Endothelial cell of umbilical vein (primary cell): ENCODE results near the gene GDPGP1.

Experiments used
- EZH2 ChIP-seq: IDR thresholded peaks from 2 replicates; pipeline ENCODE4 v1.6.1; 2012; ENCODE audit warnings: borderline replicate concordance, low read depth, mild to moderate bottlenecking, moderate library complexity, low read length, inconsistent platforms; ENCODE audit not compliant: severe bottlenecking
- GATA2 ChIP-seq: IDR thresholded peaks from 2 replicates; pipeline ENCODE4 v1.7.0; 2011; ENCODE audit warnings: low read depth, mild to moderate bottlenecking, moderate library complexity, mixed read lengths, low read length; ENCODE audit not compliant: insufficient read length, insufficient read depth
- JUN ChIP-seq: IDR thresholded peaks from 2 replicates; pipeline ENCODE4 v1.6.1; 2011; ENCODE audit warnings: borderline replicate concordance, low read depth; ENCODE audit not compliant: insufficient read length, insufficient read depth
- MYC ChIP-seq: IDR thresholded peaks from one replicate; pipeline ENCODE4 v1.6.1; 2011; ENCODE audit warnings: mild to moderate bottlenecking, low read depth, low read length
- POLR2A ChIP-seq: IDR thresholded peaks from 2 replicates; pipeline ENCODE4 v1.6.1; 2012; ENCODE audit warnings: low read depth, mild to moderate bottlenecking, control low read depth, low read length
- POLR2AphosphoS5 ChIP-seq: IDR thresholded peaks from 2 replicates; pipeline ENCODE4 v1.6.1; 2012; ENCODE audit warnings: low read depth, mild to moderate bottlenecking, control low read depth, low read length, moderate library complexity; ENCODE audit not compliant: insufficient read depth
- TF ChIP-seq, protein P1 (sequence below), 2 donors: IDR thresholded peaks; 1 replicate in 1 of 2; 2 replicates in 1 of 2; pipeline ENCODE4 v1.5.1; 2011; ENCODE audit warnings: low read length in 2 of 2, mild to moderate bottlenecking in 2 of 2, moderate library complexity in 2 of 2, control low read depth in 1 of 2, inconsistent platforms in 1 of 2, low read depth in 1 of 2; ENCODE audit not compliant: insufficient read depth in 1 of 2; ENCODE audit errors: extremely low read depth in 1 of 2
- TF ChIP-seq, protein P2 (sequence below): IDR thresholded peaks from 2 replicates; pipeline ENCODE4 v1.6.1; 2011; ENCODE audit not compliant: insufficient read depth, insufficient read length

DNA sequence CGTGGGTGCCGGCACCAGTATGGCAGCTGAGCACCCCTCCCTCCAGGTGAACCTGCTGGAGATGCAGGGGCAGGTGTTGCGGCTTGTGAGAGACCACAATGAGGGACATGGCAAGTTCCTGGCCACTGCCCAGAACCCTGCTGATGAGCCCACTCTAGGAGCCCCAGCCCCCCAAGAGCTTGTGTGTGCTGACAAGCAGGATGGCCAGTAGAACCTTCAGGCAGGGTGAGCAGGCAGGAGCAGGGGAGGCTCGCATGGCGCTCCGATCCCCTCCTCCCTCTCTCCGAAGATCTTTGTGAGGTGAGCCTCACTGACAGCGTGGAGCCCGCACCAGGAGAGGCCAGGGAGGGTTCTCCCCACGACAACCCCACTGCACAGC, 61.2 kb downstream of the GDPGP1 start:
- TF ChIP-seq, protein P1, sequence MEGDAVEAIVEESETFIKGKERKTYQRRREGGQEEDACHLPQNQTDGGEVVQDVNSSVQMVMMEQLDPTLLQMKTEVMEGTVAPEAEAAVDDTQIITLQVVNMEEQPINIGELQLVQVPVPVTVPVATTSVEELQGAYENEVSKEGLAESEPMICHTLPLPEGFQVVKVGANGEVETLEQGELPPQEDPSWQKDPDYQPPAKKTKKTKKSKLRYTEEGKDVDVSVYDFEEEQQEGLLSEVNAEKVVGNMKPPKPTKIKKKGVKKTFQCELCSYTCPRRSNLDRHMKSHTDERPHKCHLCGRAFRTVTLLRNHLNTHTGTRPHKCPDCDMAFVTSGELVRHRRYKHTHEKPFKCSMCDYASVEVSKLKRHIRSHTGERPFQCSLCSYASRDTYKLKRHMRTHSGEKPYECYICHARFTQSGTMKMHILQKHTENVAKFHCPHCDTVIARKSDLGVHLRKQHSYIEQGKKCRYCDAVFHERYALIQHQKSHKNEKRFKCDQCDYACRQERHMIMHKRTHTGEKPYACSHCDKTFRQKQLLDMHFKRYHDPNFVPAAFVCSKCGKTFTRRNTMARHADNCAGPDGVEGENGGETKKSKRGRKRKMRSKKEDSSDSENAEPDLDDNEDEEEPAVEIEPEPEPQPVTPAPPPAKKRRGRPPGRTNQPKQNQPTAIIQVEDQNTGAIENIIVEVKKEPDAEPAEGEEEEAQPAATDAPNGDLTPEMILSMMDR (IDR thresholded peaks at IDR 0.05; ENCODE audit: extremely low read depth in 1 of 2, insufficient read depth in 1 of 2, low read depth in 1 of 2, low read length in 2 of 2), result no peak
- no peak for TF ChIP-seq EZH2
- TF ChIP-seq POLR2A, result no peak
- TF ChIP-seq GATA2, result no peak
- TF ChIP-seq, protein P2, sequence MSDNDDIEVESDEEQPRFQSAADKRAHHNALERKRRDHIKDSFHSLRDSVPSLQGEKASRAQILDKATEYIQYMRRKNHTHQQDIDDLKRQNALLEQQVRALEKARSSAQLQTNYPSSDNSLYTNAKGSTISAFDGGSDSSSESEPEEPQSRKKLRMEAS, result no peak
- TF ChIP-seq MYC, result no peak
- TF ChIP-seq POLR2AphosphoS5, result no peak
- no peak for TF ChIP-seq JUN
